K562 (cell line): Measurements from ENCODE around the gene PTPN14.

ENCODE experiments used
- EP300 ChIP-seq: IDR thresholded peaks from 2 replicates; pipeline ENCODE4 v1.6.1; 2012; ENCODE audit warnings: low read length, improper control_type of control experiment
- FOXK2 ChIP-seq, 2 experiments: fragments of 450-650 bp; IDR thresholded peaks in 1 of 2; conservative IDR thresholded peaks in 1 of 2; 2 replicates each; pipeline ENCODE4 v1.6.1; 2016; ENCODE audit warnings: low read depth in 2 of 2, mild to moderate bottlenecking in 1 of 2
- POLR2A ChIP-seq: fragments of 450-650 bp; conservative IDR thresholded peaks from 2 replicates; pipeline ENCODE4 v1.6.1; 2016
- POU5F1 ChIP-seq: fragments of 150-350 bp; IDR thresholded peaks from 2 replicates; pipeline ENCODE4 v1.6.1; 2014; ENCODE audit warnings: borderline replicate concordance, low read length, low read depth, mild to moderate bottlenecking; ENCODE audit not compliant: partially characterized antibody
- RAD51 ChIP-seq: fragments of 450-650 bp; IDR thresholded peaks from 2 replicates; pipeline ENCODE4 v1.7.1; 2016; ENCODE audit warnings: low read depth, mild to moderate bottlenecking, borderline replicate concordance
- RCOR1 ChIP-seq, 2 experiments: IDR thresholded peaks; 2 replicates each; pipeline ENCODE4 v1.6.1; 2012; ENCODE audit warnings: low read depth in 2 of 2, low read length in 2 of 2, borderline replicate concordance in 1 of 2, improper control_type of control experiment in 1 of 2

- TF ChIP-seq POLR2A (no peak), POU5F1 (no peak), EP300 (no peak), RCOR1 (IDR thresholded peaks at IDR 0.05; ENCODE audit: borderline replicate concordance in 1 of 2, low read depth in 2 of 2, low read length in 2 of 2) (no peak), RAD51 (no peak), FOXK2 (conservative IDR thresholded peaks at IDR 0.05 in 1 of 2, IDR thresholded peaks at IDR 0.05 in 1 of 2; ENCODE audit: low read depth in 2 of 2) (no peak)
These were observed 135.0 kb downstream of the PTPN14 start for GRCh38 chr1:214416417-214416816.
